Keratinocyte (primary cell): ENCODE results near the gene HEATR9.

Experiments
- EZH2 ChIP-seq: IDR thresholded peaks from one replicate; pipeline ENCODE4 v1.6.1; 2012; ENCODE audit warnings: inconsistent platforms, mild to moderate bottlenecking, low read length, moderate library complexity
- TF ChIP-seq, protein P1 (sequence below), 3 experiments: IDR thresholded peaks in 1 of 3; conservative IDR thresholded peaks in 1 of 3; optimal IDR thresholded peaks in 1 of 3; 2 replicates in 2 of 3; 3 replicates in 1 of 3; pipeline versions ENCODE3 to v1.5.1; 2011; ENCODE audit warnings: low read length in 3 of 3, mild to moderate bottlenecking in 3 of 3, moderate library complexity in 2 of 3, control low read depth in 1 of 3, inconsistent platforms in 1 of 3; ENCODE audit not compliant: insufficient read depth in 2 of 3; ENCODE audit errors: extremely low read depth in 1 of 3

DNA sequence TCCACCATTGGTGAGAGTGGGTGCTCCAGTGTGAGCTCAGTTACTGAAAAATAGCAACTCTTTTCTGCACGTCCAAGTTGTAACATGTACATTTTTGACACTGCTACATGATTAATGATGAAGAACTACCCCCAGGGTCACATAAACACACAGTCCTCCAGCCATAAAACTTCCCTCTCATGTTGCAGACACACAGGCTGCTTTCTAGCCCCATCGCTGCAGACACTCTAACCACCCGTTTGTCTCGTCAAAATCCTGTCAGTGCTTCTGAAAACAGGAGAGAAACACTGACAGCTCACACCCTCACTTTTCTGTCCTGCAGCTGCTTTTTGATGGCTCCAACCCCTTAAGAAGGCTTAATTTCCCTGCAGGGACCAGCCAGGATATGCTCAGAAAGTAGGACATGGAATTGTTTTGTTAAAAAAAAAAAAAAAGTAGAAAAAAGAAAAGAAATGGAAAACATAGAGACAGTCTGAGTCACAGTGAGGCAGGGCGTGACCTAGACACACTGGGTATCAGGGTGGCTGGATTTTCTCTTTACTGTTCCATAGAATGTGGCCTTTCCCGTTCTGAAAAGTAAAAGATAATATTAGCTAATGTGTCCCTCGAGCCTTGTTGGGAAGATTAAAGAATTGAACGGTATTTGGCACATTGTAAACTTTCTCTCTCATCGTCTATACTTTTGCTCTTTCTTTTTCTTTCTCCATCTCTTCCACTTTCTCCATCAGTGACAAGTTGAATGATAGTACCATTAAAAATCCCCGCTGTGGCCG, 32.2 kb upstream of the HEATR9 start:
- TF ChIP-seq, protein P1, sequence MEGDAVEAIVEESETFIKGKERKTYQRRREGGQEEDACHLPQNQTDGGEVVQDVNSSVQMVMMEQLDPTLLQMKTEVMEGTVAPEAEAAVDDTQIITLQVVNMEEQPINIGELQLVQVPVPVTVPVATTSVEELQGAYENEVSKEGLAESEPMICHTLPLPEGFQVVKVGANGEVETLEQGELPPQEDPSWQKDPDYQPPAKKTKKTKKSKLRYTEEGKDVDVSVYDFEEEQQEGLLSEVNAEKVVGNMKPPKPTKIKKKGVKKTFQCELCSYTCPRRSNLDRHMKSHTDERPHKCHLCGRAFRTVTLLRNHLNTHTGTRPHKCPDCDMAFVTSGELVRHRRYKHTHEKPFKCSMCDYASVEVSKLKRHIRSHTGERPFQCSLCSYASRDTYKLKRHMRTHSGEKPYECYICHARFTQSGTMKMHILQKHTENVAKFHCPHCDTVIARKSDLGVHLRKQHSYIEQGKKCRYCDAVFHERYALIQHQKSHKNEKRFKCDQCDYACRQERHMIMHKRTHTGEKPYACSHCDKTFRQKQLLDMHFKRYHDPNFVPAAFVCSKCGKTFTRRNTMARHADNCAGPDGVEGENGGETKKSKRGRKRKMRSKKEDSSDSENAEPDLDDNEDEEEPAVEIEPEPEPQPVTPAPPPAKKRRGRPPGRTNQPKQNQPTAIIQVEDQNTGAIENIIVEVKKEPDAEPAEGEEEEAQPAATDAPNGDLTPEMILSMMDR (optimal IDR thresholded peaks at IDR 0.05 in 1 of 3, IDR thresholded peaks at IDR 0.05 in 1 of 3, conservative IDR thresholded peaks at IDR 0.05 in 1 of 3; ENCODE audit: extremely low read depth in 1 of 3, insufficient read depth in 2 of 3, low read length in 3 of 3), result no peak
- TF ChIP-seq EZH2, result no peak
